Bronchial epithelial cell (primary cell): ENCODE results near the gene MDM2. TPM values are rescaled to one million over a fixed set of nuclear protein-coding genes. Genes with fewer than 3 reads are reported as not detected.

Experiments
- DNase-seq: peaks from one replicate; pipeline ENCODE4 v3.0.0-alpha.2; 2010; ENCODE audit warnings: low read depth
- FAIRE-seq: peaks from 2 replicates; lab custom pipeline; 2011; peaks lifted over from hg19 to GRCh38; lab: Jason Lieb, UNC
- H3K27me3 ChIP-seq: 2 replicates; pipeline ENCODE4 v1.5.1; 2011; ENCODE audit warnings: low read length; ENCODE audit not compliant: control insufficient read depth, insufficient read depth
- H3K36me3 ChIP-seq: 2 replicates; pipeline ENCODE4 v1.5.1; 2011; ENCODE audit warnings: low read length; ENCODE audit not compliant: control insufficient read depth, insufficient read depth
- H3K4me3 ChIP-seq: 2 replicates; pipeline ENCODE4 v1.5.1; 2011; ENCODE audit warnings: mild to moderate bottlenecking, low read depth, low read length, control low read depth
- total RNA-seq: library from RNA; depleted of rRNA; stranded (reverse); fragments of >200 nt; gene quantifications from 2 replicates; pipeline ENCODE4 v1.2.1, GENCODE V29; 2014
- TF ChIP-seq, protein P1 (sequence below): IDR thresholded peaks from 2 replicates; pipeline ENCODE4 v1.5.1; 2011; ENCODE audit warnings: mild to moderate bottlenecking, moderate library complexity, low read length, control low read depth, inconsistent platforms; ENCODE audit not compliant: insufficient read depth, severe bottlenecking

MDM2 gene
- total RNA-seq, 1 donor from 2014 or later, result 116 TPM

DNA sequence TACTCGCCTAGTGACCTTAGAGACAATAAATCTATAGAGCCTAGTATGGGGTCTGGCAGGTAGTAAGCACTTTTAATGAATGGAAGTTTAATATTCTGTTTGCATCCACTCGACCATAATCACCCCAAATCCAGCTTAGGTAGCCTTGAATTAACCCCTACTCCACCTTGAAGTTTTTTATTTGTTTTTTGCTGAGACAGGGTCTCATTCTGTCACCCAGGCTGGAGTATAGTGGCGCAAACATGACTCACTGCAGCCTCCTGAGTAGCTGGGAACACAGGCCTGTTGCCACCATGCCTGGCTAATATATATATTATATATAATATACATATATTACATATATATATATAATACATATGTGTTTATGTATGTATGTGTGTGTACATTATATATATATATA lies 38.8 kb downstream of the MDM2 start:
- H3K4me3 ChIP-seq, result no peak overlapping the region
- no peaks in the 10 kb centered on the region for H3K27me3 ChIP-seq
- peaks cover under 1% of the 10 kb centered on the region for H3K36me3 ChIP-seq
- no peak for FAIRE-seq
- no peak for DNase-seq
- TF ChIP-seq, protein P1, sequence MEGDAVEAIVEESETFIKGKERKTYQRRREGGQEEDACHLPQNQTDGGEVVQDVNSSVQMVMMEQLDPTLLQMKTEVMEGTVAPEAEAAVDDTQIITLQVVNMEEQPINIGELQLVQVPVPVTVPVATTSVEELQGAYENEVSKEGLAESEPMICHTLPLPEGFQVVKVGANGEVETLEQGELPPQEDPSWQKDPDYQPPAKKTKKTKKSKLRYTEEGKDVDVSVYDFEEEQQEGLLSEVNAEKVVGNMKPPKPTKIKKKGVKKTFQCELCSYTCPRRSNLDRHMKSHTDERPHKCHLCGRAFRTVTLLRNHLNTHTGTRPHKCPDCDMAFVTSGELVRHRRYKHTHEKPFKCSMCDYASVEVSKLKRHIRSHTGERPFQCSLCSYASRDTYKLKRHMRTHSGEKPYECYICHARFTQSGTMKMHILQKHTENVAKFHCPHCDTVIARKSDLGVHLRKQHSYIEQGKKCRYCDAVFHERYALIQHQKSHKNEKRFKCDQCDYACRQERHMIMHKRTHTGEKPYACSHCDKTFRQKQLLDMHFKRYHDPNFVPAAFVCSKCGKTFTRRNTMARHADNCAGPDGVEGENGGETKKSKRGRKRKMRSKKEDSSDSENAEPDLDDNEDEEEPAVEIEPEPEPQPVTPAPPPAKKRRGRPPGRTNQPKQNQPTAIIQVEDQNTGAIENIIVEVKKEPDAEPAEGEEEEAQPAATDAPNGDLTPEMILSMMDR, result no peak

GRCh38 chr12:68850390-68850789 lies 42.4 kb downstream of the MDM2 start:
- Histone ChIP-seq H3K4me3 (no peak overlapping the region), H3K27me3 (no peaks in the 10 kb centered on the region), H3K36me3 (no peaks in the 10 kb centered on the region)
- FAIRE-seq (no peak), DNase-seq (no peak)
- TF ChIP-seq, protein P1, result no peak

GRCh38 chr12:68851592-68852306 lies 43.8 kb downstream of the MDM2 start:
- no peak for DNase-seq
- Histone ChIP-seq H3K27me3 (no peaks in the 10 kb centered on the region), H3K4me3 (no peak overlapping the region), H3K36me3 (no peaks in the 10 kb centered on the region)
- TF ChIP-seq, protein P1, result no peak
- FAIRE-seq, result no peak

- FAIRE-seq, result no peak
- H3K36me3 ChIP-seq, result no peaks in the 10 kb centered on the region
Observed at GRCh38 chr12:68853396-68854077, 45.6 kb downstream of the MDM2 start.

DNA sequence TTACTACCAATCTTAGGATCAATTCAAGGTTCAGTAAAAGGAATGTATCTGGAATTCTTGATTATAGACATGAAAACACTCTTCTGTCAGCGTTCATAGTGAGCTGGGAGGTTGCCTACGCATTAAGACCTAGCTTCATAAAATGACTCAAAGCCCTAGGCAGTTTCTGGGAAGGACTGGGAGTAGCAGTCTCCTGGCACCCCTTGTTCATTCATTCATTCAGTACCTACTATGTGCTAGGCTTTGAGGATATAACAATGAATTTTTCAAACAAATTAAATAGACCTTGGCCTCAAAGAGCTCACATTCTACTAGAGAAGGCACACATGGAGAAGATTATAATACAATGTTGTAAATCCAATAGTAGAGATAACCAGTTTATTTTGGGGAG lies 46.1 kb downstream of the MDM2 start:
- FAIRE-seq (no peak), DNase-seq (no peak)
- H3K27me3 ChIP-seq, result no peaks in the 10 kb centered on the region
- H3K4me3 ChIP-seq, result no peak overlapping the region
- no peaks in the 10 kb centered on the region for H3K36me3 ChIP-seq
- TF ChIP-seq, protein P1, result no peak

More at GRCh38 chr12:68853396-68854077, 45.6 kb downstream of the MDM2 start:
- H3K4me3 ChIP-seq, result no peak overlapping the region
- DNase-seq, result no peak
- no peaks in the 10 kb centered on the region for H3K27me3 ChIP-seq
- TF ChIP-seq, protein P1, result no peak
